Upper lobe of right lung (tissue), 1 donor: Measurements from ENCODE around the gene HOXC10. TPM values are rescaled to one million over a fixed set of nuclear protein-coding genes. Genes with fewer than 3 reads are reported as not detected.

Experiments
- ATAC-seq: fragments of 200-7000 bp; cut with Tn5 transposase; one replicate; pipeline ENCODE4 v1.9.1; 2020; ENCODE audit warnings: mild to moderate bottlenecking, moderate library complexity
- DNase-seq: peaks from one replicate; pipeline ENCODE4 v3.0.0-alpha.2; 2020
- H3K27ac ChIP-seq: fragments of 200-600 bp; one replicate; pipeline ENCODE4 v1.8.0; 2022
- H3K27me3 ChIP-seq: fragments of 200-600 bp; one replicate; pipeline ENCODE4 v1.8.0; 2022; ENCODE audit warnings: mild to moderate bottlenecking
- H3K36me3 ChIP-seq: fragments of 200-600 bp; one replicate; pipeline ENCODE4 v1.8.0; 2022
- H3K4me1 ChIP-seq: fragments of 200-600 bp; one replicate; pipeline ENCODE4 v1.8.0; 2022
- H3K4me3 ChIP-seq: fragments of 200-600 bp; one replicate; pipeline ENCODE4 v1.8.0; 2022; ENCODE audit warnings: mild to moderate bottlenecking
- H3K9me3 ChIP-seq: fragments of 200-600 bp; one replicate; pipeline ENCODE4 v1.8.0; 2022
- intact Hi-C: fragments of 100-400 bp; cut with DNase I; formaldehyde crosslinking; loops from one replicate; pipeline ENCODE4 v1.11.0; 2022
- total RNA-seq: library from RNA; stranded (reverse); fragmentation: NEBNext Ultra II Directional; extraction: Animal tissue kit (Norgen Biotek cat#: 25700); gene quantifications from one replicate; pipeline ENCODE4 v1.2.1, GENCODE V29; 2021
- TF ChIP-seq, protein P1 (sequence below): fragments of 200-600 bp; IDR thresholded peaks from one replicate; pipeline ENCODE4 v1.8.0; 2022; ENCODE audit warnings: antibody characterized with exemption
- donor health status: DM: no; HTN: yes; CAD: no; lungs with severe emphysema.

The HOXC10 gene
- total RNA-seq, 1 donor from 2014 or later = not detected

- TF ChIP-seq, protein P1, sequence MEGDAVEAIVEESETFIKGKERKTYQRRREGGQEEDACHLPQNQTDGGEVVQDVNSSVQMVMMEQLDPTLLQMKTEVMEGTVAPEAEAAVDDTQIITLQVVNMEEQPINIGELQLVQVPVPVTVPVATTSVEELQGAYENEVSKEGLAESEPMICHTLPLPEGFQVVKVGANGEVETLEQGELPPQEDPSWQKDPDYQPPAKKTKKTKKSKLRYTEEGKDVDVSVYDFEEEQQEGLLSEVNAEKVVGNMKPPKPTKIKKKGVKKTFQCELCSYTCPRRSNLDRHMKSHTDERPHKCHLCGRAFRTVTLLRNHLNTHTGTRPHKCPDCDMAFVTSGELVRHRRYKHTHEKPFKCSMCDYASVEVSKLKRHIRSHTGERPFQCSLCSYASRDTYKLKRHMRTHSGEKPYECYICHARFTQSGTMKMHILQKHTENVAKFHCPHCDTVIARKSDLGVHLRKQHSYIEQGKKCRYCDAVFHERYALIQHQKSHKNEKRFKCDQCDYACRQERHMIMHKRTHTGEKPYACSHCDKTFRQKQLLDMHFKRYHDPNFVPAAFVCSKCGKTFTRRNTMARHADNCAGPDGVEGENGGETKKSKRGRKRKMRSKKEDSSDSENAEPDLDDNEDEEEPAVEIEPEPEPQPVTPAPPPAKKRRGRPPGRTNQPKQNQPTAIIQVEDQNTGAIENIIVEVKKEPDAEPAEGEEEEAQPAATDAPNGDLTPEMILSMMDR = no peak
- peaks cover 100% of the 10 kb centered on the region for H3K27me3 ChIP-seq
- no peak for ATAC-seq
Observed at GRCh38 chr12:53970451-53970850, 14.5 kb upstream of the HOXC10 start.

GRCh38 chr12:53971129-53971528 lies 13.8 kb upstream of the HOXC10 start:
- Histone ChIP-seq H3K27me3 (peaks cover 100% of the 10 kb centered on the region), H3K9me3 (no peaks in the 10 kb centered on the region), H3K27ac (no peak overlapping the region), H3K4me1 (peaks cover 17% of the 10 kb centered on the region), H3K4me3 (no peak overlapping the region), H3K36me3 (no peaks in the 10 kb centered on the region)
- no peak for DNase-seq
- no peak for ATAC-seq
- intact Hi-C loops = no loop called here
- TF ChIP-seq, protein P1 = no peak

More at GRCh38 chr12:53970451-53970850, 14.5 kb upstream of the HOXC10 start:
- intact Hi-C loops = no loop called here
- Histone ChIP-seq H3K27ac (no peak overlapping the region), H3K4me1 (peaks cover 16% of the 10 kb centered on the region), H3K36me3 (no peaks in the 10 kb centered on the region), H3K4me3 (no peak overlapping the region), H3K9me3 (no peaks in the 10 kb centered on the region)
- no peak for DNase-seq

DNA sequence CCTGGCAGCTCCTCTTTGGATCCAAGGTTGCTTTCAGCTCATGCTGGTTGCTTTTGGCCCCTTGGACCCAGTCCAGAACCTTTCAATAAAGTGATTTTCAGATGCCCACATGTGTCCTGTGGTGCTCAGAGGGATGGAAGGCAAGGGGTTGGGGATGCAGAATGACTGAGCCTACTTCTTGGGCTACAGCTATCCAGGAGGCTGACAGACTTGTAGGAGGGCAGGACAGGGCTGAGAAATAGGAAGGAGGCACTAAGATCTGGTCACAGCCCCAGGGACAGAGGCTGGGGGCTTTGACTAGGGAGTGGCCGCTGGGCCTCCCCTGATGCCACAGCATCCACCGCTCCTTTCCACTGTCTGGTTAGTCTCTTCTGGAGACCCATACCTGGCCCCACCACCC lies 13.3 kb upstream of the HOXC10 start:
- TF ChIP-seq, protein P1 = no peak
- H3K4me3 ChIP-seq = no peak overlapping the region
- no peak for ATAC-seq

GRCh38 chr12:53972152-53972702 lies 12.7 kb upstream of the HOXC10 start:
- H3K36me3 ChIP-seq = no peaks in the 10 kb centered on the region
- TF ChIP-seq, protein P1 = no peak
- H3K4me3 ChIP-seq = no peak overlapping the region
- peaks cover 100% of the 10 kb centered on the region for H3K27me3 ChIP-seq
- H3K4me1 ChIP-seq = peaks cover 17% of the 10 kb centered on the region
- DNase-seq (no peak), ATAC-seq (no peak)
- intact Hi-C loops = no loop called here
- H3K9me3 ChIP-seq = no peaks in the 10 kb centered on the region
- no peak overlapping the region for H3K27ac ChIP-seq

More for the DNA sequence above, 13.3 kb upstream of the HOXC10 start:
- H3K36me3 ChIP-seq = no peaks in the 10 kb centered on the region
- no peak for DNase-seq
- intact Hi-C loops = no loop called here
- no peaks in the 10 kb centered on the region for H3K9me3 ChIP-seq
- H3K27me3 ChIP-seq = peaks cover 100% of the 10 kb centered on the region
- peaks cover 17% of the 10 kb centered on the region for H3K4me1 ChIP-seq
- H3K27ac ChIP-seq = no peak overlapping the region

DNA sequence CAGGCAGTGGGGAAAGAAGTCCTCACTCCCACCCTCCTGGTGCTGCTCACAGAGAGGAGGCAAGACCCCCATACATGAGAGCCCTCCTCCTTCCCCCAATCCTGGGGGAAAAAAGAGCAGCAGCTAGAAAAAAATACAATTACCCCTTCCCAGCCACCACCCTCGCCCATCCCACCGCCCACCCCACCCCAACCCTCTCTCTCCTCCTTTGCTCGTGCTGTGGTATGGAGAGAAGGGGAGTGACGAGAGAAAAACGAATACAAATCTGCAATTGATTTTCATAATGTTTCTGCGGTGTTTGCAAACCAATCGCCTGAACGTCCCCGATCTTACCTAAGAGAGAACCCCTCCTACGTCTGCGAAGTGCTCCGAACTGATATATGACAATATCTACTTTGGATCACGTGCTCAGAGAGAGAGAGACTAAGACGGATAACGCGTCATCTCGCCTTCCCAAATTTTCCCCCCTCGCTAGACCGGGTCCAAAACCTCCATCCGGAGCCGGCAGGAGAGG lies 12.2 kb upstream of the HOXC10 start, which contains the start of gene HOXC11:
TSS of gene HOXC11 (plus strand) at position 405 of the 514 bp plus-strand sequence. CDS start 116 bp downstream, outside the sequence.
- DNase-seq (no peak), ATAC-seq (no peak)
- Histone ChIP-seq H3K27me3 (peaks cover 100% of the 10 kb centered on the region), H3K27ac (no peak within 1 kb of the TSS), H3K9me3 (no peaks in the 10 kb centered on the region), H3K4me3 (no peak within 1 kb of the TSS), H3K36me3 (no peaks in the 10 kb centered on the region), H3K4me1 (peaks cover 17% of the 10 kb centered on the region)
- intact Hi-C loops = no loop called here
- TF ChIP-seq, protein P1 = no peak
